ENCODE data around the gene PRKCB.
A peak's percentile ranks its signal among the peaks of the same experiment; 100 is the strongest.
"Not testable (repeated sequence)": the region's sequence is repeated elsewhere in the genome, so short reads cannot be mapped to it uniquely, and the experiment has no call there.

Gene PRKCB

DNA sequence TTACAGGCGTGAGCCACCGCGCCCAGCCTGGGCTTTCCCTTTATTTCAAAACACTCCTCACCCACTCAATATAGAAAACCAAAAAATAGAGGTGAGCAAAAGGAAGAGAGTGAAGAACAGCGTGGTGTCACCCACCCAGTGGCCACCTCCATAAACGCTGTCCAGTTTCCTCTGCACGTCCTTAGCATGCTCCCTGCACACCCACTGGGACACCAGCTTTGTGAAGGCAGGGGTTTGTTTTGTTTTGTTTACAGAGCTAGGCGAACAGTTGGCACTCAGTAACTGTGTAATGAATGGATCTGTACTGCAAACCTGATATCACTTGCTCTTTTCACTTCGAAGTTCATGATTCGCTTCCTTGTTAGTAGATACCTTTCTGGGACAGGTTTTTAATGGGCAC lies 73.0 kb downstream of the PRKCB start:
- no peaks in the 10 kb centered on the region for H3K27me3 Mint-ChIP-seq
- peaks cover 25% of the 10 kb centered on the region for H3K4me1 Mint-ChIP-seq (ENCODE audit: low read depth)
- no peaks in the 10 kb centered on the region for H3K9me3 Mint-ChIP-seq
- intact Hi-C loops (cut with micrococcal nuclease) = no loop called here
- no peaks in the 10 kb centered on the region for H3K36me3 Mint-ChIP-seq (ENCODE audit: low read depth)
- H3K4me3 Mint-ChIP-seq = no peak overlapping the region
- no peak overlapping the region for H3K27ac Mint-ChIP-seq

DNA sequence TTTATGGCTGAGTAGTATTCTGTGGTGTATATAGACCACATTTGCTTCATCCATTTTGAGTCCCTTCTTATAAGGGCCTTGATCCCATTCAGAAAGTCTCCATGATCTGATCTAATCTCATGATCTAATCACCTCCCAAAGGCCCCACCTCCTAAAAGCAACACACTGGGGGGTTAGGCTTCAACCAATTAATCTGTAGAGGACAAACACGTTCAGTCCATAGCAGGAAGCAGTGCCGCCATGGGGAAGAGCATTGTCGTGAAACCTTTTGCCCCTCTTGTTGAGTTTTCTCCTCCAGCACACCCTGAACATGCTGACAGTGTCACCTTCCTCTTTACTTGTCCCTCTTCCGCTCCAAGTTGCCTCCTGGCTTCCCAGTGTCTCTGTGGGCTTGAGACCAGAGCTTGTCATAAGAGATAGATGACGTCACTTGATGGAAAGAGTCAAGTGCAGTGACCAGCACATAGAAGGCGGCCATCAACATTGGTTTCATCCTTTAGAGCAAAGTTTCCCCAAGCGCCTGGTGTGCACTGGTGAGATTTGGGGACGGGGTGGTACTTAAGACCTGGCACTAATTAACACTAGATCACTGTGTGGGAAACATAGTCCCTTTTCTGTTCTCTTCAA lies 74.1 kb downstream of the PRKCB start:
- Mint-ChIP-seq H3K9me3 (no peaks in the 10 kb centered on the region), H3K4me1 (ENCODE audit: low read depth) (peaks cover 25% of the 10 kb centered on the region), H3K27me3 (no peaks in the 10 kb centered on the region), H3K4me3 (no peak overlapping the region), H3K36me3 (ENCODE audit: low read depth) (no peaks in the 10 kb centered on the region), H3K27ac (no peak overlapping the region)
- intact Hi-C loops (cut with micrococcal nuclease) = no loop called here

DNA sequence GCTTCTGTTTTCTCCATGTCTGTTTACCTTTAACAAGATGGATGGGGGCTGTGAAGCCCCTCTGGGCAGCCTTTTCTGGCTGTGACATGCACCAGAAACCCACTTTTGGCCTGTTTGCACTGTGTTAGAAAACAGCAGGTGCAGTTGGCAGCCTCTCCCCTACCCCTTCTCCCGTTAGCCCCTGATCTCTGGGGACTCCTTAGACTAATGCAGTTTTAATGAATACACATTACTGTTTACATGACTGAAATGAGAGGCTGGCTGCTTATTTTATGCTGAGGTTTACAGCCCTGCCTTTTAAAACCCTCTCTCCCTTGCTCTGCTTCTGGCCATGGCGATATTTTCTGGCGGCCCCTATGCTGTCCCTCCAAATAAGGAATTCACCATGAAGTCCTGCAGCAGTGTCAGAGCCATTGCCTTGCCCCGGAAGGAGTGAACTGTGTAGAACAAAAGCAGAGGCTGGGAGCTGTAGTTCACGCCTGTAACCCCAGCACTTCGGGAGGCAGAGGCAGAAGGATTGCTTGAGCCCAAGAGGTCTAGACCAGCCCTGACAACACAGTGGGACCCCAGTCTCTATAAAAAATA lies 79.3 kb downstream of the PRKCB start:
- Mint-ChIP-seq H3K9me3 (no peaks in the 10 kb centered on the region), H3K27me3 (no peaks in the 10 kb centered on the region), H3K36me3 (ENCODE audit: low read depth) (no peaks in the 10 kb centered on the region), H3K27ac (no peak overlapping the region), H3K4me3 (no peak overlapping the region), H3K4me1 (ENCODE audit: low read depth) (peaks cover 11% of the 10 kb centered on the region)
- intact Hi-C loops (cut with micrococcal nuclease) = no loop called here

DNA sequence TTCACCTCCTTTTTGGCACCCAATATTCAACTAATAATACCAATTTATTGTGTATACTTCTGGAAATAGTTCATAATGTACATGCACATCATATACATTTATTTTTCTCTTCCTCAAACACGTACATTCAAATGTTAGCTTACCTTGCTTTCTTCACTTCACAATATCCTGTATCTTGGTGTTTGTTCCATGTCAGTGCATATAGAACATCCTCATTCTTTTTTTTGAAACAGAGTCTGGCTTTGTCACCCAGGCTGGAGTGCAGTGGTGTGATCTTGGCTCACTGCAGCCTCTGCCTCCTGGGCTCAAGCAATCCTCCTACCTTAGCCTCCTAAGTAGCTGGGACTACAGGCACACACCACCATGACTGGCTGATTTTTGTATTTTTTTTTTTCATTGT lies 80.8 kb downstream of the PRKCB start:
- H3K27ac Mint-ChIP-seq = not testable (repeated sequence)

DNA sequence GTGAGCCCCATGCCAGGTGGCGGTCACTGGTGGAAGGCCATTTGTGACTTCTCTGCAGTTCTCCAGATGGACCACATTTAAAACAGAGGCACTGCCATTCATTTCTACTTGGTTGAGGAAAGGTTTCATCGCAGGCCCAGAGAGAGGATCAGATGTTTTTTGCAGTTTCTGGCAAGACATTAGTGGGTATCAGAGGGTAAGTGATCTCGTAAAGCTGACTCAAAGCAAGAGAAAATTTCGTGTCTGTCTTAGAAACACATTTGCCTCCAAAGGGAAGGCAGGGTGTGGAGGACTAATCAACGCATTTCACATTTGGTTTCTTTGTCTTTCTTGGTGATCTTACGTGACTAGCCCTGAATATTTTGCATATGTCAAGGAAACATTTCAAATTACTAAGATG lies 81.8 kb downstream of the PRKCB start:
- intact Hi-C loops (cut with micrococcal nuclease) = no loop called here
- Mint-ChIP-seq H3K36me3 (ENCODE audit: low read depth) (no peaks in the 10 kb centered on the region), H3K4me3 (no peak overlapping the region), H3K9me3 (no peaks in the 10 kb centered on the region), H3K4me1 (ENCODE audit: low read depth) (peaks cover 24% of the 10 kb centered on the region), H3K27ac (no peak overlapping the region), H3K27me3 (no peaks in the 10 kb centered on the region)

More for the DNA sequence above, 80.8 kb downstream of the PRKCB start:
- H3K36me3 Mint-ChIP-seq (ENCODE audit: low read depth); H3K9me3 Mint-ChIP-seq; H3K4me3 Mint-ChIP-seq; H3K27me3 Mint-ChIP-seq; intact Hi-C loops (cut with micrococcal nuclease): not testable (repeated sequence)
- H3K4me1 Mint-ChIP-seq (ENCODE audit: low read depth) = peaks cover 24% of the 10 kb centered on the region

DNA sequence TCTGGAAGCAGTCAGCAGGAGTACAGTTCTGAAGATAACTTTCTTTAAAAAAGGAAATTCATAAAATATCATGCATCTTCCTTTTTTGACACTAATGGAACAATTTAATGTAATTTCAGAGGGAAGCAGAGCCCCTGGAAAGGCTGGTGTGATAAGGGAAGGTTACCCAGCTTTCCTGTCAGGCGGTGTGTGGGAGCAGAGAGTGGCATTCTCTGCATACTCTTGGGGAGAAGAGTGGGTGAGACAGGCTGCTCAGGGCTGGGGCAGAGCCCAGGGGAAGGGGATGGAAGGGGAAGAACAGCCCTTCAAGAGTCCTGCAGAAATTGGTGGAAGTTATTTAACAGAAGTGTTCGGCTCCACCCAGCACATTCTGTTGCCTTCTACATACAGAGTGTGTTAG lies 84.7 kb downstream of the PRKCB start:
- no peak overlapping the region for H3K27ac Mint-ChIP-seq
- H3K36me3 Mint-ChIP-seq (ENCODE audit: low read depth) = no peaks in the 10 kb centered on the region
- peaks cover 18% of the 10 kb centered on the region for H3K4me1 Mint-ChIP-seq (ENCODE audit: low read depth)
- H3K27me3 Mint-ChIP-seq = no peaks in the 10 kb centered on the region
- no peak overlapping the region for H3K4me3 Mint-ChIP-seq
- H3K9me3 Mint-ChIP-seq = peaks cover 6% of the 10 kb centered on the region
- intact Hi-C loops (cut with micrococcal nuclease) = no loop called here

DNA sequence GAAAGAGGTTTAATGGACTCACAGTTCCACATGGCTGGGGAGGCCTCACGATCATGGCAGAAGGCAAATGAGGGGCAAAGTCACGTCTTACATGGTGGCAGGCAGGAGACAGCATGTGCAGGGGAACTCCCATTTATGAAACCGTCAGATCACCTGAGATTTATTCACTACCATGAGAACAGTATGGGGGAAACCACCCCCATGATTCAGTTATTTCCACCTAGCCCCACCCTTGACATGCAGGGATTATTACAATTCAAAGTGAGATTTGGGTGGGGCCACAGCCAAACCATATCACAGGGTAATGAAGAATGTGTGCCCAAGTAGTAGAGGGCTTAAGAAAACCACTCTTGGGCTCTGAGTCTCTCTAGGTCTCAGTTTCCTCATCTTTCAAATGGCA lies 85.1 kb downstream of the PRKCB start:
- peaks cover 18% of the 10 kb centered on the region for H3K4me1 Mint-ChIP-seq (ENCODE audit: low read depth)
- H3K27ac Mint-ChIP-seq = no peak overlapping the region
- H3K9me3 Mint-ChIP-seq = peaks cover 6% of the 10 kb centered on the region
- H3K36me3 Mint-ChIP-seq (ENCODE audit: low read depth) = no peaks in the 10 kb centered on the region
- no peak overlapping the region for H3K4me3 Mint-ChIP-seq
- H3K27me3 Mint-ChIP-seq = no peaks in the 10 kb centered on the region
- intact Hi-C loops (cut with micrococcal nuclease) = no loop called here

DNA sequence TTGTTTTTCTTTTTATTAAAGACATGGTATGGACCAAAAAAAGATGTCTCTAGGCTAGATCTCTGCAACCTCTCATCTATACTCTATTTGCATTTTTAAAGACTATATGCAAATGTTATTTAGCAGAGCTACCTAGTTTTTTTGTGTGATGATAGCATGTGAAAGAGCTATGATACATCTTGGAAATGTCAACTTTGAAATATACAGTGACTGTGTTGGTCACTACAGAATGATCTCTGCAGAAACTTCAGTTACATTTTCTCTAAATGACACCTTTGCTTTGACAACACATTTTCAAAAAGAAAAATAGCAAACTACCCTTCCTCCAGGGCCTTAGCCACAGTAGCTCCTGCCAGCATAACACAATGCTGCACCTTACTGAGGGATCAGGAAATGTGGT lies 86.6 kb downstream of the PRKCB start:
- intact Hi-C loops (cut with micrococcal nuclease) = no loop called here
- H3K27ac Mint-ChIP-seq = no peak overlapping the region

DNA sequence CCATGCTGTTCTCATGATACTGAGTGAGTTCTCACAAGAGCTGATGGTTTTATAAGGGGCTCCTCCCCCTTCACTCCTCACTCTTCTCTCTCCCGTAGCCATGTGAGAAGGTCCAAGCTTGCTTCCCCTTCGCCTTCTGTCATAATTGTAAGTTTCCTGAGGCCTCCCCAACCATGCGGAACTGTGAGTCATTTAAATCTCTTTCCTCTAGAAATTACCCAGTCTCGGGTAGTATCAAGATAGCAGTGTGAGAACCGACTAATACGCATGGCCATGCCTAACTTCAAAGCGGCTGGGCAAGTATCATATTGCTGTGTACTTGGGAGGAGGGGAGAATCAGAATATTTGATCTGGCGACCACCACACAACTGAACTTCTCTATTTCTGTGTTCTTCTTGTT lies 88.3 kb downstream of the PRKCB start:
- Mint-ChIP-seq H3K36me3 (ENCODE audit: low read depth) (no peaks in the 10 kb centered on the region), H3K4me3 (no peak overlapping the region), H3K27ac (no peak overlapping the region), H3K9me3 (peaks cover 6% of the 10 kb centered on the region), H3K4me1 (ENCODE audit: low read depth) (peaks cover 32% of the 10 kb centered on the region), H3K27me3 (no peaks in the 10 kb centered on the region)
- intact Hi-C loops (cut with micrococcal nuclease) = no loop called here

More for the DNA sequence above, 86.6 kb downstream of the PRKCB start:
- Mint-ChIP-seq H3K4me1 (ENCODE audit: low read depth) (peaks cover 24% of the 10 kb centered on the region), H3K27me3 (no peaks in the 10 kb centered on the region), H3K4me3 (no peak overlapping the region), H3K9me3 (peaks cover 6% of the 10 kb centered on the region), H3K36me3 (ENCODE audit: low read depth) (no peaks in the 10 kb centered on the region)

DNA sequence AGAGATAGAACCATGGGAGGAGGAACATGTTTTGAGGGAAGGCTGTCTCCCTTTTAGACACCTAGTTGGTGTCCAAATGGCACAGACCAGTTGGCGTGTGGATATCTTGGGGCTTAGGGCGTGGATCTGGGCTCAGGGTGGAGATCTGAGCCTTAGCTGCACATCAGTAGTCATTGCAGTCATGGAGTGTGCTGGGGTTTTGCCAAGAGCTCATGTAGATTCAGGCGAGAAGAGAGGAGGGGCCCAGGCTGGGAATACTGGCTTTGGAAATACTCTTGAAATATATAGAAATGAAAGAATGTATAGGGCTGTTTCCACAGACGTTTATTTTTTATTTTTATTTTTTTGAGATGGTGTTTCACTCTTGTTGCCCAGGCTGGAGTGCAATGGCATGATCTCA lies 92.0 kb downstream of the PRKCB start:
- Mint-ChIP-seq H3K36me3 (ENCODE audit: low read depth) (no peaks in the 10 kb centered on the region), H3K4me3 (no peak overlapping the region), H3K27ac (no peak overlapping the region)

DNA sequence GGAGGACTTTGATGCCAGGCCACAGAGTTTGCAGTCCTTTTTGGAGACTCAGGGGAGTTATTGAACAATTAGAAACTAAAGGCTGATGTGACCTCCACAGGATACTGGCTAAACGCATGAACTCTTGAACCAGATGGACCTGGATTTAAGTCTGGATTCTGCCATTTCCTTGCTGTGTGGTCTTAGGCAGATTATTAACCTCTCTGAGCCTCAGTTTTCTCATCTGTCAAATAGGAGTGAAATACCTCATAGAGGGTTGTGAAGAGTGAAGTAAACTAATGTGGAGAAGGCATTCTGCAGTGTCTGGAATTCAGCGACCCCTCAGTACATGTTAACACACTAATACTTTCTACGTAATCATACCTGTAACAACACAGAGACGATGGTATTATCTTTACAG lies 93.5 kb downstream of the PRKCB start:
- Mint-ChIP-seq H3K4me3 (no peak overlapping the region), H3K27ac (peak overlapping the region; percentile 7), H3K4me1 (ENCODE audit: low read depth) (peaks cover 15% of the 10 kb centered on the region), H3K36me3 (ENCODE audit: low read depth) (peaks cover 8% of the 10 kb centered on the region), H3K27me3 (no peaks in the 10 kb centered on the region), H3K9me3 (peaks cover 11% of the 10 kb centered on the region)
- intact Hi-C loops (cut with micrococcal nuclease) = no loop called here

More for the DNA sequence above, 92.0 kb downstream of the PRKCB start:
- H3K4me1 Mint-ChIP-seq (ENCODE audit: low read depth) = peaks cover 20% of the 10 kb centered on the region
- intact Hi-C loops (cut with micrococcal nuclease) = no loop called here
- H3K9me3 Mint-ChIP-seq = peaks cover 6% of the 10 kb centered on the region
- H3K27me3 Mint-ChIP-seq = no peaks in the 10 kb centered on the region

DNA sequence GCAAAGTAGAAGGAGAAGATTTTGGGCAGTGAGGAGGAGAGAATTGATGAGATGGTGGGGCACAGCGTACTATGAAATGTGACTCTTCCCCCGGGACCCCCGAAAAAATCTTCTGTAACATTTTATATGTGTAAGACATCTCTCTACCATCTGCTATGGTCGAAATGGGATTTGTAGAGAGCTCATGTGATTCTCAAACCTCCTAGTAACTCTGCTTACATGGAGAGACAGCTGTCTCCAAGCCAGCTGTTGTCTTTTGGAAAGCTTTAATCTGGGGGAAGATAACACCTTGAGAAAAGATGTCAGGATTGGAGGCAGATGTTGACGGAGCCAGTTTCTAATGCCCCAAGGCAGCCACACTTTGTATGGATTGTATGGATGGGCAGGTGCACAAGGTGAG lies 94.1 kb downstream of the PRKCB start:
- intact Hi-C loops (cut with micrococcal nuclease) = no loop called here
- no peak overlapping the region for H3K27ac Mint-ChIP-seq
- H3K4me1 Mint-ChIP-seq (ENCODE audit: low read depth) = peaks cover 19% of the 10 kb centered on the region
- H3K27me3 Mint-ChIP-seq = no peaks in the 10 kb centered on the region
- H3K36me3 Mint-ChIP-seq (ENCODE audit: low read depth) = peaks cover 8% of the 10 kb centered on the region
- no peak overlapping the region for H3K4me3 Mint-ChIP-seq
- peaks cover 11% of the 10 kb centered on the region for H3K9me3 Mint-ChIP-seq

DNA sequence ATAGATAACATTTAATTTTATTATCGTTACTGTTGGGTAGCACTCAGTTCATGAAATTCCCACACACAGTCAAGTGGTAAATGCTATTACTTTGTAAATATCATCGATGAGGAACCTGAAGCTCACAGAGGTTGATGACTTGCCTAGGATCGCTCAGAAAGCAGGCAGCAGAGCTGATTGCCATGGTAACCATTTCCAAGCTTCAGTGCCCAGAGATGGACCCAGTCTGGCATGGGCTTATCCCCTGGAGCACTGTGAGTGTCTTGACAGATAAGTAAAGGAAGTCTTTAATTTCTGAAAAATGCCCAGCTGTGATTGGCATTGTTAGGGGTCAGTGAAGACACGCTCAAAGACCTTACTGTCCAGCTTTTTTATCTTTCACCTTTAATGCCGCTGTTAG lies 95.0 kb downstream of the PRKCB start:
- intact Hi-C loops (cut with micrococcal nuclease) = no loop called here
- Mint-ChIP-seq H3K36me3 (ENCODE audit: low read depth) (peaks cover 8% of the 10 kb centered on the region), H3K4me1 (ENCODE audit: low read depth) (peaks cover 21% of the 10 kb centered on the region), H3K9me3 (peaks cover 11% of the 10 kb centered on the region), H3K27me3 (no peaks in the 10 kb centered on the region), H3K27ac (no peak overlapping the region), H3K4me3 (no peak overlapping the region)

DNA sequence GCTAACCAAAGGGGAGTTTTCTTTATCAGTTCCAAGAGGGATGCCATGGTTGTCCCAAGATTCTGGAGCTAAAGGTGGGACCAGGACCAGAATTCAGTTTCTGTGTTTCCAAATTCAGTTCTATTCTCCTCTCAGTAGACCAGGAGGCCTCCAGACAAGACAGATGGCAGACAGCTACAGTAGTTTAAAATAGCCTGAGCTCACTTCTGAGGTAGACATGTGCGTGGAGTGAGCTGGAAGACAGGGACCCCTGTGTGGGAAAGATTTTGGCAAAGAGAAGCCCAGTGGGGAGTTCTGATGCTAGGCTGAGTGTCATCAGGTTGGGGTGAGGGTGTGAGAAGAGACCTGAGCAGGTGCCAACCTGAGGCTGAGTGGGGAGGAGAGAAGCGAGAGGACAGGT lies 95.4 kb downstream of the PRKCB start:
- H3K4me3 Mint-ChIP-seq = no peak overlapping the region
- H3K36me3 Mint-ChIP-seq (ENCODE audit: low read depth) = peaks cover 8% of the 10 kb centered on the region
- intact Hi-C loops (cut with micrococcal nuclease) = no loop called here
- peaks cover 25% of the 10 kb centered on the region for H3K4me1 Mint-ChIP-seq (ENCODE audit: low read depth)
- H3K27me3 Mint-ChIP-seq = no peaks in the 10 kb centered on the region
- peaks cover 11% of the 10 kb centered on the region for H3K9me3 Mint-ChIP-seq
- H3K27ac Mint-ChIP-seq = no peak overlapping the region

DNA sequence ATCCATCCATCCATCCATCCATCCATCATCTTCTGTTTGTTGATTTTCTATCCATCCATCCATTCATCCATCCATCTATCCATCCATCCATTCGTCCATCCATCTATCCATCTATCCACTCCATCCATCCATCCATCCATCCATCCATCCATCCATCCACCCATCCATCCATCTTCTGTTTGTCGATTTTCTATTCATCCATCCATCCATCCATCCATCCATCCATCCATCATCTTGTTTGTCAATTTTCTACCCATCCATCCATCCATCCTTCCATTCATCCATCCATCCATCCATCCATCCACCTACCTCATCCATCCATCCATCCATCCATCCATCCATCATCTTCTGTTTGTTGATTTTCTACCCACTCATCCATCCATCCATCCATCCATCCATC lies 97.9 kb downstream of the PRKCB start:
- H3K27me3 Mint-ChIP-seq; intact Hi-C loops (cut with micrococcal nuclease): not testable (repeated sequence)
- H3K4me1 Mint-ChIP-seq (ENCODE audit: low read depth) = peaks cover 22% of the 10 kb centered on the region

More for the DNA sequence above, 97.9 kb downstream of the PRKCB start:
- not testable (repeated sequence) for H3K4me3 Mint-ChIP-seq; H3K36me3 Mint-ChIP-seq (ENCODE audit: low read depth); H3K27ac Mint-ChIP-seq
- H3K9me3 Mint-ChIP-seq = peaks cover 11% of the 10 kb centered on the region
